Activated CD4-positive, alpha-beta T cell treated with anti-CD3 and anti-CD28 coated beads, Interleukin-10, Interleukin-2, amounts not matched to agents 100 ng/mL and 50 ng/mL, durations not matched to agents 16 hours and 8 hours (primary cell): Measurements from ENCODE around the gene BICD1.

ENCODE experiments used
- DNase-seq: peaks from one replicate; pipeline ENCODE4 v3.0.0-alpha.2; 2020

Gene BICD1

DNA sequence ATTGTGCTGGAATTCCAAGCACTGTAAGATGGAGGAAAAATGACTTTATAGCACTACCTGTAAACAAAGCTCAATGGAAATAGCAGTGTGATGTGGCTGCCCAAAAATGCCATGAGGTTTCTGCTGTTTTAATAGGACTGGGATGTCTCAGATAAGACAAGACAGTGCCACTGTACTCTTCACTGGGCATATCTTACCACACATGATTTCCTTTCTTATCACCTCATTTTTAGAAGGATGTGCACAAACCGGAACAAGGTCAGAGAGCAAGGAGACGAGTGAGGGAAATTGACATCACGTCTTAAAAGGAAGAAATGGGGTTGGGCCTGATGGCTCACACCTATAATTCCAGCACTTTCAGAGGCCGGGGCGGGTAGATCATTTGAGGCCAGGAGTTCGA, 254.3 kb downstream of the BICD1 start:
- DNase-seq = no peak

GRCh38 chr12:32362892-32363291, 256.2 kb downstream of the BICD1 start:
- DNase-seq = no peak

- peak; percentile 67 for DNase-seq
Observed at GRCh38 chr12:32365473-32366064, 258.9 kb downstream of the BICD1 start.

- DNase-seq = no peak
Observed at GRCh38 chr12:32366714-32367113, 260.1 kb downstream of the BICD1 start.

GRCh38 chr12:32367381-32367780, 260.7 kb downstream of the BICD1 start:
- DNase-seq = no peak

- DNase-seq = no peak
Observed at GRCh38 chr12:32369202-32369601, 262.6 kb downstream of the BICD1 start.

GRCh38 chr12:32377344-32378055, 270.9 kb downstream of the BICD1 start:
- DNase-seq = no peak

DNA sequence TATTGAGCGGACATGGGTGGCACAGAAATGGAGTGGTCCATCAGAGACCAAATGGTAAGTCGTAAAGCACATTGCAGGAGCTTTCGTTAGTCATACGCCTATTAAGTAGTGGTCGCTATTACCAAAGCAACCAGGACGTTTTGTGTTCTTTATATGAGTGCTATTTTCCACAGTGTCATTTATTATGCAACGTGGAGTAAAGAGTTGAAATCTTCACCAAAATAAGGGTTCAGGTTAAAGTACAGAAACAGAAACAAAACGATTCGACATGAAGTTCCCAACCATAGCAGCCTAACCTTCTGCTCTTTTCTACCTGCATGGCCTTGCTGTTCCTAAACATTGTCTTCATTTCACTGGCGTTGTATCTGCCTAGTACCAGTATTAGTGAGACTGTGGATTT, 272.6 kb downstream of the BICD1 start:
- DNase-seq = no peak

GRCh38 chr12:32379667-32380066, 273.0 kb downstream of the BICD1 start:
- no peak for DNase-seq

DNA sequence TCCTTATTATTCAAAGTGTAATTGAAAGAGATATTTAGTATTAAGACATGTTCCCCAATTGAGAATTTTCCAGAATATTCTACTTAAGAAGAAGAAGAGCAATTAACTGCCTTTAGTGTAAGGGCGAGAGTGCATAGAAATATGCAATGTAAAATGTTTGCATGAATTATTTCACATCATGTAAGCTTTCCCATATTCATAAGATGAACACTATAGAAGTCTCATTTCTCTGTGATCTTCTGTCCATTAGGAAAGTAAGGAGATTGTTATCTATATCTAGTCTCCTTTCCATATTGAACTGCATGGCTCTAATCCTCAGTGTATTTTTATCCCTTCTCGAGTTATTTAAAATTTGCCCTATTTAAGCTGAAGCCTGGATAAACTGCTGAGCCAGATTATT, 275.6 kb downstream of the BICD1 start:
- no peak for DNase-seq

DNA sequence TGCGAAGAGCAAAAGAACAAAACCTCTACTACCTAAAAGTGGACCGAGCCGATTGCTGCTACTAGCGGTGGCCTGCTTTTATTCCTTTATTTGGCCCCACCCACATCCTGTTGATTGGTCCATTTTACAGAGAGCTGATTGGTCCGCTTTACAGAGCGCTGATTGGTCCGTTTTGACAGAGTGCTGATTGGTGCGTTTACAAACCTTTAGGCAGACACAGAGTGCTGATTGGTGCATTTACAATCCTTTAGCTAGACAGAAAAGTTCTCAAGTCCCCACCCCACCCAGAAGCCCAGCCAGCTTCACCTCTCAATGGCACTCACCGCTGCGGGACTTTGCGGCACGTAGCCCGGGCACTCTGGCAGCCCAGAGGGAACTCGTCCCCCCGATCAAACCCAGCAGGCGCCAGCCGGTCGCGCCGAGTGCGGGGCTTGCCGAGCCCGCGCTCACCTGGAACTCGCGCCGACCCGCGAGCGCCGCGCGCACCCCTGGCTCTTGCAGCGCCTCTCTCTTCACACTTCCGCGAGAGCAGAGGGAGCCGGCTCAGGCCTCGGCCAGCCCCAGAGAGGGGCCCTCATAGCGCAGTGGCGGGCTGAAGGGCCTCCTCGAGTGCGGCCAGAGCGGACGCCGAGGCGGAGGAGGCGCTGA, 284.0 kb downstream of the BICD1 start:
- DNase-seq = peak; percentile 37

DNA sequence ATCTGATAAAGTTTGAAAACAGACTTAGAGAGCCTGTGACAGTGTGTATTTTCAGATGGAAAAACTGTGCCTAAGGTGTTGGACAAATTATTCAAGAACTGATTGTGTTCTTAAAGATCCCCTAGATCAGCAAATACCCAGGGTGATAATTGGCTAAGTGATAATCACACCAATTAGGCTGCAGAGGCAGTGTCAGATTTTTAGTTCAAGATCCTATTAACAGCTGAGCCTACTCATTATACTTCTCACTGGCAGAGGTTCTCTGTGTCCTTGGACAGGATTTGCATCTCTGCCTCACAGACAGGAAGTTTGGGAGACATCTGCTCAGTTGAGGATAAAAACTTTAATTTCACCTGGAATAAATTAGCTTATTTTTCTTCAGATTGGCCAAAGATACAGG, 288.4 kb downstream of the BICD1 start:
- no peak for DNase-seq

DNA sequence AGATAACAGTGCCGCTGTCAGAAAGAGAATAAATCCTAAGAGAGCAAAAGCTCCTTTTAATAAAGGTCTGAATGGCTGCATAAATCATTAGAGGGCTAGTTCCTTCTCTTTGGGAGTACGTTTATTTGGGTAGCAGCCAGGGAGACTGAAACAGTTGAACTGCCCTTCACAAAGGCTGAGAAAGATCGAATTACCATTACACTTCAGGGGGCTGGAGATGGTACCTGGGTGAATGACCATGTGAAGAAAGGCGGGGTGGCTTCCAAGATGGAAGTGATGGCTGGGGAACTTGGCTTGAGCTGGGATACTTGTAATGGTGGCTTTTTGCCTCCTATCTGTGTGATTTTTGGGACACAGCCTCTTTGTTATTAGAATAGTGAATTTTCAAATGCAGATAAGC, 291.0 kb downstream of the BICD1 start:
- DNase-seq = no peak

DNA sequence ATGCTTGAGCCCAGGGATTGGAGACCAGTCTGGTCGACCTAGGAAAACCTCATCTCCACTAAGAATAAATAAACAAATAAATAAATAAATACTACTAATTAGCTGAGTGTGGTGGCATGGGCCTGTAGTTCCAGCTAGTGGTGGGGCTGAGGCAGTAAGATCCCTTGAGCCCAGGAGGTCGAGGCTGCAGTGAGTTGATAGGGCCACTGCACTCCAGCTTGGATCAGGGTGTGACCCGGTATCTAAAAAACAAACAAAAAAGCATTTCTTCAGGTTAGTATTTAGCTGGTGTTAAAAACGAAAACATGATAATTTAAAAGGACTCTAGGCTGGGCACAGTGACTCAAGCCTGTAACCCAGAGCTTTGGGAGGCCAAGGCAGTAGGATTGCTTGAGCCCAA, 291.5 kb downstream of the BICD1 start:
- no peak for DNase-seq

GRCh38 chr12:32398816-32399369, 292.2 kb downstream of the BICD1 start:
- DNase-seq = no peak

DNA sequence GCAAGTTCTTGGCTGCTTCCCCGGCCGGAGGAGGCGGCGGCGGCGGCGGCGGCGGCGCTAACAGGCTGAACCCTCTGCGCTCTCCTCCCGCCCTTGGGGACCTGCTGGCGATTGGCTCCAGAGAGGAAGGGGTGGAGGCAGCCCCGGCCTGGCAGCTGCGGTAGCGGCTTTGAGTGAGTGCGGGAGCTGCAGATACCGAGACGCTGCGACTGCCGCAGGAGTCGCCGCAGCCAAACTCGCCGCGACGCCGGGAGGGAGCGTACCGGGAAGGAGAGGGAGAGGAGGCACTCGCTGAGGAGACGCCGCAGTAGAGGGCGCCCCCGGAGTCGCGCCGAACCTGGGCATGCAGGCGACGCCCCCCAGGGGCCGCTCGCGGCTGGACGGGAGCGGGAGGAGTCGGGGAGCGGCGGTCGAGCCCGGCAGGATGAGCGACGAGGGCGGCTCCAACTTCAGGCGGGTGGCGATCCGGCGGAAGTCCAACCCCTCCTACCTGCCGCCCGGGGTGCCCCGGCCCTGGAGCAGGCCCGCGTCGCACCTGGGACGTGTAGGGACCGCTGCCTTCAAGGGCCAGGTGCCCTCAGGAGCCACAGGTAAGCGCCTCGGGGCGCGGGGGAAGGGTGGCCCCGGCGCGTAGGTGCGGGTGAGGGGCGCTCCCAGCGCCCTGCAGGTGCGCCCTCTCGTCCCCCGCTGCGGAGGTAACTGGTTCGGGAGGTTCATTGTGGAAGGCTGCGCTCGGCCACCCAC, 292.9 kb downstream of the BICD1 start, which contains the start of gene FGD4:
FGD4 (plus strand) TSS at position 189 of the 744 bp plus-strand sequence.
- DNase-seq = peak; percentile 71

- no peak for DNase-seq
Observed at GRCh38 chr12:32400114-32400672, 293.5 kb downstream of the BICD1 start.

DNA sequence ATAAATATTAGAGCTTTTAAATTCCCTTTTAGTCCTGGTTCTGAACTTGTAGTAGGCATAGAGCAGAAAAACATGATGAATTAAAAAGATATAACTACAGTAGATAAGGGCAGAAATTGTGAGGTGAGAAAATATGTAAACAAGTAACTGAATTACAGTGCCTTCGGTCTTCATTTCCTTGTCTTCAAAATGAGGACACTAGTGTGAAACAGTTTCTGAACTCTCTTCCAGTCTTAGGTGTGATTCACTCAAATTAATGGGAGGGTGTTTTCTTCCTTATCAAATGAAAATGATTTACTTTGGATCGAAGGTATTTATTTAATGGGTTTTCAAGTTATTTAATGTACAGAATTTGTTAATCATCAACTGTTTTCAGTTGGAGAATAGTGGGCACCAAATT, 294.2 kb downstream of the BICD1 start:
- DNase-seq = no peak

DNA sequence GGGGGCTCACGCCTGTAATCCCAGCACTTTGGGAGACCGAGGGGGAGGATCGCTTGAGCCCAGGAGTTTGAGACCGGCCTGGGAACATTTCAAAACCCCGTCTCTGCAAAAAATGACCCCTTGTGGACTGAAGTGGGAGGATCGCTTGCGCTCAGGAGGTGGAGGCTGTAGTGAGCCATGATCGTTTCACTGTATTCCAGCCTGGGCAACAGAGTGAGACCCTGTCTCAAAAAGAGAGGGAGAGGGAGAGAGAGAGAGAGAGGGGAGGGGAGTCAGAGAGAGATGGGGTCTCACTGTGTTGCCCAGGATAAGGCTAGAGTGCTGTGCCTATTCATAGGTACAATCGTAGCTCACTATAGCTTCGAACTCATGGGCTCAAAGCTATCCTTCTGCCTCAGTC, 295.5 kb downstream of the BICD1 start:
- no peak for DNase-seq

GRCh38 chr12:32402946-32403345, 296.3 kb downstream of the BICD1 start:
- DNase-seq = no peak

DNA sequence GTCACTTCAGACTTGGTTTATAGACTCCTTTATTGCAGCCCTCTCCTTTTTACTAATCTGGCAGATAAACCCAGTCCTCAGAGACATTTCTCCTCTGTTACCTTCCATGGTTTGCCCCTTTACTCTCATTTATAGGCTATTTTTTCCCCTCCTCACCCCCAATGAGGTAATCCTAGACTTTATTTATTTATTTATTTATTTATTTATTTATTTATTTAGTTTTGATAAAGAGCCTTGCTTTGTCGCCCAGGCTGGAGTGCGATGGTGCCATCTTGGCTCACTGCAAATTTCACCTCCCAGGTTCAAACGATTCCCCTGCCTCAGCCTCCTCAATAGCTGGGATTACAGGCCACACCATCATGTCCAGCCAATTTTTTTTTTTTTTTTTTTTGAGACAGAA, 301.1 kb downstream of the BICD1 start:
- no peak for DNase-seq

DNA sequence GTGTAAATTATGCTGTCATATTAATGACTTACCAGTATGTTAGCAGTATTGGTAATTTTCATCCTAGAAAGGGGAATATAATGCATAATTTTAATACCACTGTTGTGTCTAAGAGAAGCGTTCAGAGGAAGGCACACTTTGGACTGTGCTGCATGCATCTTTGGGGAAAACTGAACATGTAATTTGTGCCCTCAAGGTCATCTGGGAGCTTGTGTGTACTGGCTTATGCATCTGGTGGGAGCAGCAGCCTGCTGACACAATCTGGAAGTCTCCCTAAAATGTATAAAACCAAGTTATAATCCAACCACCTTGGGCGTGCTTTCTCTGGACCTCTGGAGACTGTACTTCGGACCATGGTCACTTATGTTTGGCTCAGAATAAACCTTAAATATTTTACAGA, 306.8 kb downstream of the BICD1 start:
- DNase-seq = no peak

DNA sequence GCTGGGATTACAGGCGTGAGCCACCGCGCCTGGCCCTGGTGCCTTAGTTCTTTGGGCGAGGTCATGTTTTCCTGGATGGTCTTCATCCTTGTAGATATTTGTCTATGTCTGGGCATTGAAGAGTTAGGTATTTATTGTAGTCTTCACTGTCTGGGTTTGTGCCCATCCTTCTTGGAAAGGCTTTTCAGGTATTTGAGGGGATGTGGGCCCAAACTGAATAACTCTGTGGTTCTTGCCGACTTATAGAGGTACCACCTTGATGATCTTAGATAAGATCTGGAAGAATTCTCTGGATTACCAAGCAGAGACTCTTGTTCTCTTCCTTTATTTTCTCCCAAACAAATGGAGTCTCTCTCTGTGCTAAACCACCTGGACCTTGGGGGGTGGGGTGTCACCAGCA, 311.6 kb downstream of the BICD1 start:
- DNase-seq = no peak
